GM20431 (cell line): ENCODE measurements around the gene CNOT3.

ENCODE experiments used
- in situ Hi-C: fragments of 300-500 bp; cut with MseI, MboI; formaldehyde crosslinking; loops from one replicate; pipeline ENCODE4 v1.15.0; 2020; ENCODE audit warnings: low sequenced_read_pairs; ENCODE audit not compliant: unreplicated experiment

The CNOT3 gene

GRCh38 chr19:54145541-54146158, 8.1 kb downstream of the CNOT3 start:
- in situ Hi-C loops, result no loop called here

- in situ Hi-C loops, result no loop called here
These were observed 10.1 kb downstream of the CNOT3 start for GRCh38 chr19:54147676-54148075.

- in situ Hi-C loops, result no loop called here
These were observed 10.6 kb downstream of the CNOT3 start for GRCh38 chr19:54148158-54148557.

GRCh38 chr19:54149021-54149812, 11.7 kb downstream of the CNOT3 start:
- in situ Hi-C loops, result no loop called here

- in situ Hi-C loops, result no loop called here
These were observed 13.9 kb downstream of the CNOT3 start for GRCh38 chr19:54151362-54152035.

- in situ Hi-C loops, result no loop called here
These were observed 14.7 kb downstream of the CNOT3 start for GRCh38 chr19:54152267-54152666.

GRCh38 chr19:54152878-54153524, 15.4 kb downstream of the CNOT3 start:
- in situ Hi-C loops, result no loop called here

- in situ Hi-C loops, result no loop called here
These were observed 16.3 kb downstream of the CNOT3 start for GRCh38 chr19:54153731-54154326.

- in situ Hi-C loops, result no loop called here
These were observed 17.2 kb downstream of the CNOT3 start for GRCh38 chr19:54154603-54155345.

- in situ Hi-C loops, result no loop called here
These were observed 18.1 kb downstream of the CNOT3 start for GRCh38 chr19:54155694-54156093.

GRCh38 chr19:54156490-54156889, 18.9 kb downstream of the CNOT3 start:
- in situ Hi-C loops, result no loop called here

- in situ Hi-C loops, result no loop called here
These were observed 19.4 kb downstream of the CNOT3 start for GRCh38 chr19:54156953-54157352.

GRCh38 chr19:54158812-54159351, 21.3 kb downstream of the CNOT3 start:
- in situ Hi-C loops, result no loop called here

- in situ Hi-C loops, result no loop called here
These were observed 22.0 kb downstream of the CNOT3 start, which contains the start of gene LENG1 for GRCh38 chr19:54159352-54160181. LENG1 (minus strand) TSS chr19:54159721; CDS start chr19:54159695, 26 bp downstream.

GRCh38 chr19:54160182-54160811, 22.7 kb downstream of the CNOT3 start:
- in situ Hi-C loops, result no loop called here

GRCh38 chr19:54160854-54161253, 23.3 kb downstream of the CNOT3 start:
- in situ Hi-C loops, result no loop called here

GRCh38 chr19:54162241-54162805, 24.8 kb downstream of the CNOT3 start:
- in situ Hi-C loops, result no loop called here

GRCh38 chr19:54162884-54163283, 25.3 kb downstream of the CNOT3 start:
- in situ Hi-C loops, result no loop called here
